Caco-2 (cell line): Measurements from ENCODE around the gene FAM210B. TPM values are rescaled to one million over a fixed set of nuclear protein-coding genes. Genes with fewer than 3 reads are reported as not detected.

Experiments used
- BruUV-seq: library from RNA; stranded (reverse); fragments of 400-500 nt; replicated peaks from 2 replicates; lab custom pipeline; 2021; lab: Mats Ljungman, UMichigan
- CTCF ChIA-PET: fragments of 300-600 bp; sonication (Branson Sonifier 250); formaldehyde crosslinking; loops from one replicate; lab custom pipeline; 2022; ENCODE audit warnings: antibody characterized with exemption; lab: Charles Lee
- POLR2A ChIA-PET: fragments of 300-600 bp; sonication (Branson Sonifier 250); formaldehyde crosslinking; loops from one replicate; lab custom pipeline; 2022; ENCODE audit warnings: antibody characterized with exemption; lab: Charles Lee
- DNase-seq, 2 experiments: peaks; one replicate each; pipeline versions ENCODE4 v3.0.0 to v3.0.0-alpha.2; 2020 to 2022
- H3K27me3 ChIP-seq: replicated peaks from 2 replicates; pipeline ENCODE4 v1.6.0; 2011; ENCODE audit warnings: low read length; ENCODE audit not compliant: control insufficient read depth, insufficient read depth
- H3K36me3 ChIP-seq: 2 replicates; pipeline ENCODE4 v1.5.1; 2011; ENCODE audit warnings: low read length; ENCODE audit not compliant: control insufficient read depth, insufficient read depth
- H3K4me1 ChIP-seq: fragments of 250-450 bp; sonication (Bioruptor Pico); 2 replicates; pipeline ENCODE4 v1.5.1; 2020; ENCODE audit warnings: mild to moderate bottlenecking
- H3K4me3 ChIP-seq: 2 replicates; pipeline ENCODE4 v1.5.1; 2011; ENCODE audit warnings: low read depth, mild to moderate bottlenecking, control low read depth, low read length
- H3K9me3 ChIP-seq: fragments of 250-450 bp; sonication (Bioruptor Pico); 2 replicates; pipeline ENCODE4 v1.5.1; 2020; ENCODE audit warnings: mild to moderate bottlenecking, moderate library complexity
- H3K27ac Mint-ChIP-seq: one replicate; pipeline ENCODE4 v1.8.0; 2022; ENCODE audit warnings: mixed read lengths; ENCODE audit not compliant: unreplicated experiment
- H3K27me3 Mint-ChIP-seq: one replicate; pipeline ENCODE4 v1.8.0; 2022; ENCODE audit warnings: mixed read lengths; ENCODE audit not compliant: insufficient read depth, unreplicated experiment
- H3K36me3 Mint-ChIP-seq: one replicate; pipeline ENCODE4 v1.8.0; 2022; ENCODE audit warnings: mild to moderate bottlenecking, mixed read lengths; ENCODE audit not compliant: insufficient read depth, unreplicated experiment
- H3K4me1 Mint-ChIP-seq: one replicate; pipeline ENCODE4 v1.8.0; 2022; ENCODE audit warnings: low read depth, mixed read lengths; ENCODE audit not compliant: unreplicated experiment
- H3K4me3 Mint-ChIP-seq: one replicate; pipeline ENCODE4 v1.8.0; 2022; ENCODE audit warnings: mild to moderate bottlenecking, moderate library complexity, mixed read lengths; ENCODE audit not compliant: unreplicated experiment
- H3K9me3 Mint-ChIP-seq: one replicate; pipeline ENCODE4 v1.8.0; 2022; ENCODE audit warnings: mixed read lengths; ENCODE audit not compliant: unreplicated experiment
- CTCF ChIP-seq, 2 experiments: fragments of 200-600 bp in 1 of 2; IDR thresholded peaks; 1 replicate in 1 of 2; 2 replicates in 1 of 2; pipeline versions ENCODE4 v1.5.1 to v1.8.0; 2011 to 2022; ENCODE audit warnings: antibody characterized with exemption in 1 of 2, control low read depth in 1 of 2, inconsistent platforms in 1 of 2, low read depth in 1 of 2, low read length in 1 of 2, mild to moderate bottlenecking in 1 of 2, moderate library complexity in 1 of 2; ENCODE audit not compliant: insufficient read depth in 1 of 2, severe bottlenecking in 1 of 2, unreplicated experiment in 1 of 2
- intact Hi-C: fragments of 100-400 bp; cut with micrococcal nuclease; formaldehyde crosslinking; loops from one replicate; pipeline ENCODE4 v1.10.0; 2022; ENCODE audit not compliant: unreplicated experiment
- total RNA-seq: library from RNA; stranded (reverse); gene quantifications from 2 replicates; pipeline ENCODE4 v1.2.3, GENCODE V29; 2022

The FAM210B gene
- total RNA-seq, 1 experiment from 2014 or later = 20.5 TPM

GRCh38 chr20:56392881-56393482 is 34.2 kb downstream of the FAM210B start:
- H3K27ac Mint-ChIP-seq = no peak overlapping the region
- intact Hi-C loops = loop anchor here (1.0 to 2.0 kb wide), 7 partner anchors 7 to 236 kb away; partner anchors contain the start of genes FAM210B, MC3R, RTF2 and TFAP2C
- no TSS peak for BruUV-seq
- CTCF ChIA-PET = interaction anchor here (0.6 to 2.0 kb wide), 5 partner anchors 19 to 319 kb away, joined by 4 to 15 read pairs (median 5); partner anchors contain the start of genes CASS4 and FAM210B
- H3K36me3 Mint-ChIP-seq = peaks cover 29% of the 10 kb centered on the region
- Histone ChIP-seq H3K4me1 (peaks cover 13% of the 10 kb centered on the region), H3K36me3 (peaks cover 9% of the 10 kb centered on the region), H3K9me3 (no peaks in the 10 kb centered on the region), H3K4me3 (peak overlapping the region; percentile 80), H3K27me3 (no peaks in the 10 kb centered on the region)
- no peak overlapping the region for H3K4me3 Mint-ChIP-seq
- H3K9me3 Mint-ChIP-seq = no peaks in the 10 kb centered on the region
- no peak for TF ChIP-seq CTCF (IDR thresholded peaks at IDR 0.05; ENCODE audit: insufficient read depth in 1 of 2, low read depth in 1 of 2, low read length in 1 of 2, severe bottlenecking in 1 of 2, unreplicated experiment in 1 of 2)
- DNase-seq = no peak
- peaks cover 17% of the 10 kb centered on the region for H3K4me1 Mint-ChIP-seq
- POLR2A ChIA-PET = interaction anchor here (1.0 to 2.4 kb wide), 5 partner anchors 19 to 186 kb away, joined by 3 to 55 read pairs (median 4); partner anchors contain the start of genes FAM210B and RTF2
- no peaks in the 10 kb centered on the region for H3K27me3 Mint-ChIP-seq

GRCh38 chr20:56393653-56394052 is 34.9 kb downstream of the FAM210B start:
- H3K36me3 Mint-ChIP-seq = peaks cover 34% of the 10 kb centered on the region
- no peaks in the 10 kb centered on the region for H3K9me3 Mint-ChIP-seq
- no peaks in the 10 kb centered on the region for H3K27me3 Mint-ChIP-seq
- no peaks in the 10 kb centered on the region for H3K9me3 ChIP-seq
- H3K4me3 ChIP-seq = peak overlapping the region; percentile 80
- no TSS peak for BruUV-seq
- no peak overlapping the region for H3K27ac Mint-ChIP-seq
- POLR2A ChIA-PET = interaction anchor here (0.5 kb wide), 1 partner anchor 13 kb away, joined by 4 read pairs; no protein-coding TSS in a partner anchor
- peak in 1 of 2 experiments; percentile 33 for DNase-seq
- no peak for TF ChIP-seq CTCF (IDR thresholded peaks at IDR 0.05; ENCODE audit: insufficient read depth in 1 of 2, low read depth in 1 of 2, low read length in 1 of 2, severe bottlenecking in 1 of 2, unreplicated experiment in 1 of 2)
- peaks cover 13% of the 10 kb centered on the region for H3K4me1 ChIP-seq
- H3K36me3 ChIP-seq = peaks cover 8% of the 10 kb centered on the region
- H3K4me1 Mint-ChIP-seq = peaks cover 17% of the 10 kb centered on the region
- no peak overlapping the region for H3K4me3 Mint-ChIP-seq
- intact Hi-C loops = loop anchor here (2.0 kb wide), 1 partner anchor 185 kb away; no protein-coding TSS in a partner anchor
- CTCF ChIA-PET = interaction anchor here (2.0 kb wide), 1 partner anchor 19 kb away, joined by 15 read pairs; the partner anchor contains the start of gene CASS4
- no peaks in the 10 kb centered on the region for H3K27me3 ChIP-seq

GRCh38 chr20:56395166-56395565 is 36.4 kb downstream of the FAM210B start:
- Mint-ChIP-seq H3K4me1 (peaks cover 2% of the 10 kb centered on the region), H3K36me3 (peaks cover 48% of the 10 kb centered on the region), H3K27me3 (no peaks in the 10 kb centered on the region), H3K9me3 (no peaks in the 10 kb centered on the region), H3K4me3 (no peak overlapping the region), H3K27ac (no peak overlapping the region)
- no TSS peak for BruUV-seq
- Histone ChIP-seq H3K9me3 (no peaks in the 10 kb centered on the region), H3K4me1 (peaks cover 13% of the 10 kb centered on the region), H3K4me3 (no peak overlapping the region), H3K36me3 (peaks cover 3% of the 10 kb centered on the region; the same call in 1 of the 2 replicates), H3K27me3 (no peaks in the 10 kb centered on the region)
- DNase-seq = peak in 1 of 2 experiments; percentile 31
- intact Hi-C loops = no loop called here
- ChIA-PET POLR2A (interaction anchor here (0.7 kb wide), 1 partner anchor 186 kb away, joined by 3 read pairs; no protein-coding TSS in a partner anchor), CTCF (no interaction called here)
- no peak for TF ChIP-seq CTCF (IDR thresholded peaks at IDR 0.05; ENCODE audit: insufficient read depth in 1 of 2, low read depth in 1 of 2, low read length in 1 of 2, severe bottlenecking in 1 of 2, unreplicated experiment in 1 of 2)
